NB4 (cell line): ENCODE results near the gene NGF.

Source experiments
- DNase-seq: peaks from one replicate; pipeline ENCODE4 v3.0.0; 2010; ENCODE audit warnings: low read depth
- H3K4me3 ChIP-seq: one replicate; pipeline ENCODE4 v1.5.1; 2011; ENCODE audit warnings: mild to moderate bottlenecking, low read depth, low read length, moderate library complexity
- CTCF ChIP-seq: IDR thresholded peaks from one replicate; pipeline ENCODE4 v1.5.1; 2012; ENCODE audit warnings: low read depth, low read length
- MAX ChIP-seq: IDR thresholded peaks from 2 replicates; pipeline ENCODE4 v1.6.1; 2011; ENCODE audit warnings: low read depth, low read length
- MYC ChIP-seq: IDR thresholded peaks from 2 replicates; pipeline ENCODE4 v1.6.1; 2011; ENCODE audit warnings: low read depth, low read length
- POLR2A ChIP-seq: IDR thresholded peaks from 2 replicates; pipeline ENCODE4 v1.6.1; 2011; ENCODE audit warnings: mild to moderate bottlenecking; ENCODE audit not compliant: insufficient read length; ENCODE audit errors: extremely low read depth

The NGF gene

GRCh38 chr1:115343200-115343737, 5.2 kb upstream of the NGF start:
- TF ChIP-seq CTCF (no peak), MYC (no peak), POLR2A (no peak), MAX (no peak)
- no peak overlapping the region for H3K4me3 ChIP-seq
- no peak for DNase-seq

- TF ChIP-seq CTCF (no peak), POLR2A (no peak), MYC (no peak), MAX (no peak)
- DNase-seq, result no peak
- H3K4me3 ChIP-seq, result no peak overlapping the region
These were observed 3.9 kb upstream of the NGF start for GRCh38 chr1:115341948-115342347.

GRCh38 chr1:115340879-115341278, 2.8 kb upstream of the NGF start:
- TF ChIP-seq MYC, result no peak
- no peak for TF ChIP-seq POLR2A
- DNase-seq, result no peak
- H3K4me3 ChIP-seq, result no peak overlapping the region

GRCh38 chr1:115338457-115338820, 390 bp upstream of the NGF start:
- no peak for DNase-seq
- TF ChIP-seq CTCF (no peak), MAX (no peak), MYC (no peak), POLR2A (no peak)
- H3K4me3 ChIP-seq, result no peak overlapping the region

GRCh38 chr1:115337276-115337632, 795 bp downstream of the NGF start:
- H3K4me3 ChIP-seq, result no peak overlapping the region
- no peak for DNase-seq
- TF ChIP-seq CTCF (no peak), MAX (no peak), MYC (no peak), POLR2A (no peak)

- DNase-seq, result no peak
- no peak overlapping the region for H3K4me3 ChIP-seq
- no peak for TF ChIP-seq MYC
- no peak for TF ChIP-seq POLR2A
- no peak for TF ChIP-seq CTCF
- TF ChIP-seq MAX, result no peak
These were observed 1.3 kb downstream of the NGF start for GRCh38 chr1:115336741-115337140.
